ENCODE data around the gene GAL3ST1.

Gene GAL3ST1

DNA sequence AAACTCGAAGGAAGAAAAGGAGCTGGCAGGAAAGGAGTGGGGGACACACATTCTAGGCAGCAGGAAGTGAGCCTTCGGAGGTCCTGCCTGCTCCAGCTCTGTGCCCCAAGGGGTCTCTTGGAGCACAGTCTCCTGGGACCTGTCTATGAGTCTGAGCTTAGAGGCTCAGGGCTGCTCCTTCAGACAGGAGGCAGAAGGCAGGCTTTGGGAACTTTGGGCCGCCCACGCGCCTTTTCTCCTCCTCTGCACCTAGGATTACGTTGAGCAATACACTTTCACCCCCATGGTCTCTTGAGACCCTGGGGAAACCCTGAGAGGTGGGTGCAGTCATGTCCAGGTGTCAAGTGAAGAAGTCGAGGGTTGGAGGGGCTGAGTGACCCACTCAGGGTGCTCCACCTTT, 33.5 kb upstream of the GAL3ST1 start:
- Histone ChIP-seq H3K27ac (ENCODE audit: low read depth, low read length) (no peak overlapping the region), H3K27me3 (ENCODE audit: control insufficient read depth, insufficient read depth, low read length) (no peaks in the 10 kb centered on the region), H3K4me1 (ENCODE audit: control insufficient read depth, insufficient read depth, low read length) (peaks cover 41% of the 10 kb centered on the region), H3K9ac (ENCODE audit: low read length) (peak overlapping the region; percentile 23), H3K4me3 (ENCODE audit: low read depth, low read length) (peak overlapping the region; percentile 61; the same call in 1 of the 2 replicates), H3K36me3 (ENCODE audit: control insufficient read depth, insufficient read depth, low read length) (peaks cover 22% of the 10 kb centered on the region), H3K9me3 (ENCODE audit: control insufficient read depth, insufficient read depth, low read depth, low read length) (no peaks in the 10 kb centered on the region)

DNA sequence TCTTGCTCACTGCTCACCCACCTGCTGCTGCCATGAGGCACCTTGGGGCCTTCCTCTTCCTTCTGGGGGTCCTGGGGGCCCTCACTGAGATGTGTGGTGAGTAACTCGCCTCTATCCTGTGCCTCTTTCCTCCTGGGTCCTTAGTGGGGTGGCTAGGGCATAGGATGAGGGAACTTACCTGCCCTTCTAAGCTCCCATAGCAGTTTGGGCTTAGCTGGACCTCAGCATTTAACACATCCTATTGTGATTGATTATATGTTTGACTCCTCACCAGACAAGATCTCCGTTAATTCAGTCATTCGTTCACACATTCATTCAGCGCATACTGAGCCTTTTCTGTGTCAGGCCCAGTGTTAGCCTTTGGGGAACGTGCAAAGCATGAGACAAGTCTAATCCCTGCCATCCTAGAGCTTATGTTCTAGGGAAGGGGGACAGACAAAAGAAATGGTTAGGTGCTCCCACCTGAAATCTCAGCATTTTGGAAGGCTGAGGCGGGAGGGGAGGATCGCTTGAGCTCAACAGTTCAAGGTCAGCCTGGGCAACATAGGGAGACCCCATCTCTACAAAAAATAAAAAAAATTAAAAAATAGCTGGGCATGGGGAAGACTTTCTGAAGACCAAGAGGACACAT, 33.0 kb upstream of the GAL3ST1 start:
- Histone ChIP-seq H3K27me3 (ENCODE audit: control insufficient read depth, insufficient read depth, low read length) (no peaks in the 10 kb centered on the region), H3K4me3 (ENCODE audit: low read depth, low read length) (peak overlapping the region; percentile 61), H3K27ac (ENCODE audit: low read depth, low read length) (peak overlapping the region; percentile 17; the same call in 1 of the 2 replicates), H3K4me1 (ENCODE audit: control insufficient read depth, insufficient read depth, low read length) (peaks cover 41% of the 10 kb centered on the region), H3K9me3 (ENCODE audit: control insufficient read depth, insufficient read depth, low read depth, low read length) (no peaks in the 10 kb centered on the region), H3K36me3 (ENCODE audit: control insufficient read depth, insufficient read depth, low read length) (peaks cover 17% of the 10 kb centered on the region), H3K9ac (ENCODE audit: low read length) (peak overlapping the region; percentile 71)

DNA sequence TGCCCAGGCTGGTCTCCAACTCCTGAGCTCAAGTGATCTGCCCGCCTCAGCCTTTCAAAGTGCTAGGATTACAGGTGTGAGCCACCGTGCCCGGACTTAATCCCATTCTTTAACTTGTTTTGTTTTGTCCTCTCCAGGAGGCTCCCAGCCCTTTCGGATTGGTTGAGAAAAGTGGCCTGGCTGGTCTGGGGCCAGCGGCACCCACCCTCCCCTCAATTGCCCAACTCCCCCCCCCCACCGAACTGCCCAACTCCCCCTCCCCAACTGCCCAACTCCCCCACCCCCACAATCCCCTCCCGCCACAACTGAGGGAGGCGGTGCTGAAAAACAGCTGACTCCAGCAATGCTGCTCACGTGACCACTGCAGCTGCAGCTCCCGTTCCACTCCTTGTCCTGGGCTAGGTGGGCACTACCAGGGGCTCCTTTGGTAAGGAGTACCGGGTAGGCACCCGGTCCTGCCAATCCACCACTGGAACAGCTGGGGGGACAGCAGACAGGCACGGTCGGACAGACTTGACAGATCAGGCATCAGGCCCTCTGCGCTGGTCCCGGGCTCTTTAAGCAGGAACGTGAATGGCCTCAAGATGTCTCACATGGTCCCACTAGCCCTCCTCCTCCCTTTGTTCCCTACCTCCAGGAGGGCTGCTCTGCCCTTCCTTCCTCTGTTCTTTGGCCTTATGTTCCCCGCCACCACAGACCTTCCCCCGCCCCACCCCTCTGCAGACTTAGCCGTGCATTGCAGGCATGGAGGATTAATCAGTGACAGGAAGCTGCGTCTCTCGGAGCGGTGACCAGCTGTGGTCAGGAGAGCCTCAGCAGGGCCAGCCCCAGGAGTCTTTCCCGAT, 32.2 kb upstream of the GAL3ST1 start, which contains the start of gene TCN2:
Gene TCN2, plus strand, starts transcription at position 720 of the 845 bp plus-strand sequence. CDS start 158 bp downstream, outside the sequence.
- H3K4me1 ChIP-seq (ENCODE audit: control insufficient read depth, insufficient read depth, low read length) = peaks cover 41% of the 10 kb centered on the region
- H3K9me3 ChIP-seq (ENCODE audit: control insufficient read depth, insufficient read depth, low read depth, low read length) = no peaks in the 10 kb centered on the region
- no peaks in the 10 kb centered on the region for H3K27me3 ChIP-seq (ENCODE audit: control insufficient read depth, insufficient read depth, low read length)
- H3K4me3 ChIP-seq (ENCODE audit: low read depth, low read length) = peak within 1 kb of the TSS; percentile 61
- peak within 1 kb of the TSS; percentile 73 for H3K9ac ChIP-seq (ENCODE audit: low read length)
- peak within 1 kb of the TSS; percentile 35; the same call in 1 of the 2 replicates for H3K27ac ChIP-seq (ENCODE audit: low read depth, low read length)
- H3K36me3 ChIP-seq (ENCODE audit: control insufficient read depth, insufficient read depth, low read length) = peaks cover 16% of the 10 kb centered on the region

DNA sequence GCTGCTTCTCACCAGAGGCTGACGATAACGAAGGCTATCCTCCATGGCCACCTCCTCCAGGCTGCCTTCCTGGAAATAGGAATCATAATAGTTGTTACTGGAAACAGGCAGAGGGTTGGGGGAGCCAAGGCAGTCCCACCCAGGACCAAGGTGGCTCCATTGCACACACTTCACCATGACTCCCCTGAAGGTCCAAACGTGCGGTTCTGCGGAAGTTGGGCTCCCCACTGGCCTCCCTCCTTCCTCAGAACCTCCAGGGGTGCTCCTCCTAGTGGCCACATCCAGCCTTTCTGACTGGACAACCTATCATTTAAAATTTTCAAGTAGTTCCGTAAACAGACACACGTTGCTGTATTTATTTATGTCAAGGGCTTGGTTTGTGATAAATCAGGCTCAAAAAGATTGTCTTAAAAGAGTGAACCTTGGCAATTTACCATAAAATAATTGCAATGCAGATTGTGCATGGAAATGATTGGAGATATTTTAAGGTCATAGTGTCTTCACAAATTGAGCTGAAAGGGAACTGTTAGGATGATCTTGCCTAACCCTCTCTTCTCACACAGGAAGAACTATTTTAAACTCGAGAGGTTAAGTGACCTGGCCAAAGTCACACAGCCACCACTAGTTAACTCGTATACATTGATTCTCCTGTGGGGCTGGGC, 31.1 kb upstream of the GAL3ST1 start:
- Histone ChIP-seq H3K27ac (ENCODE audit: low read depth, low read length) (0 out of 2 replicates have a peak overlapping the region, but pooled peaks have one; percentile 31), H3K4me1 (ENCODE audit: control insufficient read depth, insufficient read depth, low read length) (peaks cover 41% of the 10 kb centered on the region), H3K9me3 (ENCODE audit: control insufficient read depth, insufficient read depth, low read depth, low read length) (no peaks in the 10 kb centered on the region), H3K27me3 (ENCODE audit: control insufficient read depth, insufficient read depth, low read length) (no peaks in the 10 kb centered on the region), H3K4me3 (ENCODE audit: low read depth, low read length) (peak overlapping the region; percentile 48), H3K36me3 (ENCODE audit: control insufficient read depth, insufficient read depth, low read length) (peaks cover 6% of the 10 kb centered on the region; the same call in 1 of the 2 replicates), H3K9ac (ENCODE audit: low read length) (peak overlapping the region; percentile 44)

DNA sequence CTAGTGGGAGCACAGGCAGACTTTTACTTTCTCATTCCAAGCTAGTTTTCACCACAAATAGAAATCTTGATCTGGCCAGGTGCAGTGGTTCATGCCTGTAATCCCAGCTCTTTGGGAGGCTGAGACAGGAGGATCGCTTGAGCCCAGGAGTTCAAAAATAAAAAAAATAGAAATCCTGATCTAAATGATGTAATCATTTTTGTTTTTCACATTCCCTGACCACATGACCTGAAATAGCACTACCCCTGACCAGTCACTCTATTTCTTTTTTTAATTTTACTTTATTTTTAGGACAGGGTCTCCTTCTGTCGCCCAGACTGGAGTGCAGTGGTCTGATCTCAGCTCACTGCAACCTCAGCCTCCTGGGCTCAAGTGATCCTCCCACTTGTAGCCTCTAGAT, 30.3 kb upstream of the GAL3ST1 start:
- H3K9me3 ChIP-seq (ENCODE audit: control insufficient read depth, insufficient read depth, low read depth, low read length) = no peaks in the 10 kb centered on the region
- no peaks in the 10 kb centered on the region for H3K36me3 ChIP-seq (ENCODE audit: control insufficient read depth, insufficient read depth, low read length)
- peaks cover 37% of the 10 kb centered on the region for H3K4me1 ChIP-seq (ENCODE audit: control insufficient read depth, insufficient read depth, low read length)
- H3K4me3 ChIP-seq (ENCODE audit: low read depth, low read length) = no peak overlapping the region
- H3K9ac ChIP-seq (ENCODE audit: low read length) = no peak overlapping the region
- no peaks in the 10 kb centered on the region for H3K27me3 ChIP-seq (ENCODE audit: control insufficient read depth, insufficient read depth, low read length)
- no peak overlapping the region for H3K27ac ChIP-seq (ENCODE audit: low read depth, low read length)

DNA sequence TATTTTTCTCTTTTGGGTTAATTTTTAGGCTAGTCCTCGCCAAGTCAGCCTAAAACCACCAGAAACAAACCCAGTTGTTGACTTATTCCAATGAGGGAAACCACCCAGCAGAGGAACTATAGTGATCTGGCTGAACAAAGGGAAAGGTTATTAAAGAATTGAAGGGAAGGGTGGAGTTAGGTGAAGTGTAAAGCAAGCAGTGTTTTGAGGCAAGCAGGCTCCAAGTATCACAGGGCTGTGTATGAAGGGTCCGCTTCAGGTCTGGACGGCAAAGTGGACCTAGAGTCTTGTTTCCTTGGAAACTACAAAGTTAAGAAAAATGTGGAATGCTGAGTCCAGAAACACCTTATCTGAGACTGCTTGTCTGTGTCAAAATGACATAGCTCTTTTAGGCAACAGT, 29.3 kb upstream of the GAL3ST1 start:
- H3K27ac ChIP-seq (ENCODE audit: low read depth, low read length) = no peak overlapping the region
- no peak overlapping the region for H3K9ac ChIP-seq (ENCODE audit: low read length)
- H3K4me3 ChIP-seq (ENCODE audit: low read depth, low read length) = no peak overlapping the region
- H3K4me1 ChIP-seq (ENCODE audit: control insufficient read depth, insufficient read depth, low read length) = peaks cover 28% of the 10 kb centered on the region
- H3K27me3 ChIP-seq (ENCODE audit: control insufficient read depth, insufficient read depth, low read length) = no peaks in the 10 kb centered on the region
- no peaks in the 10 kb centered on the region for H3K9me3 ChIP-seq (ENCODE audit: control insufficient read depth, insufficient read depth, low read depth, low read length)
- H3K36me3 ChIP-seq (ENCODE audit: control insufficient read depth, insufficient read depth, low read length) = no peaks in the 10 kb centered on the region

DNA sequence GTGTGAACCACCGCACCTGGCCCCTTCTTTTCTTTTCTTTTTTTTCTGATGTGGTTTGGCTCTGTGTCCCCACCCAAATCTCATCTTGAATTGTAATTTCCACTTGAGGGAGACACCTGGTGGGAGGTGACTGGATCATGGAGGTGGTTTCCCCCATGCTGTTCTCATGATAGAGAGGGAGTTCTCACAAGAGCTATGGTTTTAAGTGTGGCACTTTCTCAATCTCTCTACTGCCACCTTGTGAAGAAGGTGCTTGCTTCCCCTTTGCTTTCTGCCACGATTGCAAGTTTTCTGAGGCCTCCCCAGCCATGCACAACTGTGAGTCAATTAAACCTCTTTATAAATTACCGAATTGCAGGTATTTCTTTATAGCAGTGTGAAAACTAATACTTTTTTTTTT, 27.6 kb upstream of the GAL3ST1 start:
- Histone ChIP-seq H3K4me1 (ENCODE audit: control insufficient read depth, insufficient read depth, low read length) (peaks cover 12% of the 10 kb centered on the region), H3K9me3 (ENCODE audit: control insufficient read depth, insufficient read depth, low read depth, low read length) (peaks cover 3% of the 10 kb centered on the region; the same call in 1 of the 2 replicates), H3K27ac (ENCODE audit: low read depth, low read length) (no peak overlapping the region), H3K36me3 (ENCODE audit: control insufficient read depth, insufficient read depth, low read length) (no peaks in the 10 kb centered on the region), H3K9ac (ENCODE audit: low read length) (no peak overlapping the region), H3K4me3 (ENCODE audit: low read depth, low read length) (no peak overlapping the region), H3K27me3 (ENCODE audit: control insufficient read depth, insufficient read depth, low read length) (no peaks in the 10 kb centered on the region)

DNA sequence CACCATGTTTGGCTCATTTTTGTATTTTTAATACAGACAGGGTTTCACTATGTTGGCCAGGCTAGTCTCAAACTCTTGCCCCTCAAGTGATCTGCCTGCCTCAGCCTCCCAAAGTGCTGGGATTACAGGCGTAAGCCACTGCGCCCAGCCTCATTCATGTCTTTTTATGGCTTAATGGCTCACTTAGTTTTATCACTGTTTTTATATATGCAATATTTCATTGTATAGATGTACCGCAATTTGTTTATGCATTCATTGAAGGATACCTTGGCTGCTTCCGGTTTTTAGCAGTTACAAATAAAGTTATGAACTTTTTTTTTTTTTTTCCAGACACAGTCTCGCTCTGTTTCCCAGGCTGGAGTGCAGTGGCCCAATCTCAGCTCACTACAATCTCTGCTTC, 27.0 kb upstream of the GAL3ST1 start:
- H3K9me3 ChIP-seq (ENCODE audit: control insufficient read depth, insufficient read depth, low read depth, low read length) = peaks cover 5% of the 10 kb centered on the region; the same call in 1 of the 2 replicates
- H3K9ac ChIP-seq (ENCODE audit: low read length) = no peak overlapping the region
- no peak overlapping the region for H3K4me3 ChIP-seq (ENCODE audit: low read depth, low read length)
- no peaks in the 10 kb centered on the region for H3K36me3 ChIP-seq (ENCODE audit: control insufficient read depth, insufficient read depth, low read length)
- H3K27me3 ChIP-seq (ENCODE audit: control insufficient read depth, insufficient read depth, low read length) = no peaks in the 10 kb centered on the region
- no peak overlapping the region for H3K27ac ChIP-seq (ENCODE audit: low read depth, low read length)
- peaks cover 12% of the 10 kb centered on the region for H3K4me1 ChIP-seq (ENCODE audit: control insufficient read depth, insufficient read depth, low read length)

DNA sequence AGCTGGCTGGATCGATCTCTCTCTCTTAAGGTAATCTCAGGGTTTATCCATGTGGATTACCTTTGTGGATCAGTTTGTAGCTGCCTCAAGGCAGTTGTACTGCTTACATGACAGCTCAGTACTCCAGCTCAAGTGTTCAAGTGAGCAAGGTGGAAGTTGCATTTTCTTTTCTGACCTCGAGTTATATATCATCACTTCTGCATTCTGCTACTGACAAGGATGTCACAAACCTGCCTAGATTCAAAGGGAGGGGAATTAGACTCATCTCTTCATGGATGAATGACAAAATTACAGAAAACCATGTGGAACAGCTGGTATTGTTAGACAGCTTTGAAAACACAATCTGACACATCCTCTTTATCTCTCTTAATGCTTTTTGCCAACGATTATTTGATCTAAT, 26.5 kb upstream of the GAL3ST1 start:
- H3K27me3 ChIP-seq (ENCODE audit: control insufficient read depth, insufficient read depth, low read length) = no peaks in the 10 kb centered on the region
- peaks cover 5% of the 10 kb centered on the region; the same call in 1 of the 2 replicates for H3K9me3 ChIP-seq (ENCODE audit: control insufficient read depth, insufficient read depth, low read depth, low read length)
- no peak overlapping the region for H3K4me3 ChIP-seq (ENCODE audit: low read depth, low read length)
- no peaks in the 10 kb centered on the region for H3K36me3 ChIP-seq (ENCODE audit: control insufficient read depth, insufficient read depth, low read length)
- H3K27ac ChIP-seq (ENCODE audit: low read depth, low read length) = no peak overlapping the region
- peaks cover 8% of the 10 kb centered on the region for H3K4me1 ChIP-seq (ENCODE audit: control insufficient read depth, insufficient read depth, low read length)
- H3K9ac ChIP-seq (ENCODE audit: low read length) = no peak overlapping the region

DNA sequence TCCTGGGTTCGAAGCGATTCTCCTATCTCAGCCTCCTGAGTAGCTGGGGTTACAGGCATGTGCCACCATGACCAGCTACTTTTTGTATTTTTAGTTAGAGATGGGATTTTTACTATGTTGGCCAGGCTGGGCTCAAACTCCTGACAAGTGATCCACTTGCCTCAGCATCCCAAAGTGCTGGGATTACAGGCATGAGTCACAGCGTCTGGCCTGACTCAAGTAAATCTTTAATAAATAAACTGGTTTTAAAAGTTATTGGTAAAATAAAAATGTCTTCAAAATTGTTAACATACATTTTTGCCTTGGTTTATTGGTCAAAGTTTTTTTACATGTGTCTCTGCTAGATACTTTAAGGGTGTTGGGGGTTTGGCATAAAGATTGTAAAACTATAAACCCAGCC, 24.5 kb upstream of the GAL3ST1 start:
- H3K4me1 ChIP-seq (ENCODE audit: control insufficient read depth, insufficient read depth, low read length) = no peaks in the 10 kb centered on the region
- H3K27me3 ChIP-seq (ENCODE audit: control insufficient read depth, insufficient read depth, low read length) = peaks cover under 1% of the 10 kb centered on the region
- no peak overlapping the region for H3K9ac ChIP-seq (ENCODE audit: low read length)
- H3K36me3 ChIP-seq (ENCODE audit: control insufficient read depth, insufficient read depth, low read length) = no peaks in the 10 kb centered on the region
- no peak overlapping the region for H3K4me3 ChIP-seq (ENCODE audit: low read depth, low read length)
- H3K27ac ChIP-seq (ENCODE audit: low read depth, low read length) = no peak overlapping the region
- peaks cover 5% of the 10 kb centered on the region; the same call in 1 of the 2 replicates for H3K9me3 ChIP-seq (ENCODE audit: control insufficient read depth, insufficient read depth, low read depth, low read length)
